C4-2B (cell line): ENCODE measurements around the gene MARCHF7.
"Not testable (repeated sequence)": the region's sequence is repeated elsewhere in the genome, so short reads cannot be mapped to it uniquely, and the experiment has no call there.

Experiments
- H3K27ac ChIP-seq: fragments of 450-650 bp; 2 replicates; pipeline ENCODE4 v1.5.1; 2017
- CTCF ChIP-seq: fragments of 450-650 bp; conservative IDR thresholded peaks from 2 replicates; pipeline ENCODE4 v1.5.1; 2017; ENCODE audit warnings: mild to moderate bottlenecking
- ZFX ChIP-seq: fragments of 450-650 bp; IDR thresholded peaks from 2 replicates; pipeline ENCODE4 v1.6.1; 2017

Gene MARCHF7

GRCh38 chr2:159711562-159712142 lies 654 bp upstream of the MARCHF7 start:
- H3K27ac ChIP-seq: peak overlapping the region; percentile 100

GRCh38 chr2:159712929-159713420 lies 669 bp downstream of the MARCHF7 start:
- peak overlapping the region; percentile 100 for H3K27ac ChIP-seq
- TF ChIP-seq CTCF: no peak
- TF ChIP-seq ZFX: no peak; the same call in 1 of the 2 replicates

More at GRCh38 chr2:159711562-159712142, 654 bp upstream of the MARCHF7 start:
- TF ChIP-seq CTCF: no peak
- no peak for TF ChIP-seq ZFX

- TF ChIP-seq CTCF: peak; percentile 15
- TF ChIP-seq ZFX: no peak
- H3K27ac ChIP-seq: no peak overlapping the region
Observed at GRCh38 chr2:159713631-159714246, 1.4 kb downstream of the MARCHF7 start.

GRCh38 chr2:159714247-159714930 lies 2.1 kb downstream of the MARCHF7 start:
- TF ChIP-seq CTCF (no peak), ZFX (no peak)
- no peak overlapping the region; the same call in 1 of the 2 replicates for H3K27ac ChIP-seq

- no peak for TF ChIP-seq ZFX
- TF ChIP-seq CTCF: no peak
- H3K27ac ChIP-seq: peak overlapping the region; percentile 30; the same call in 1 of the 2 replicates
Observed at GRCh38 chr2:159715451-159715850, 3.1 kb downstream of the MARCHF7 start.

- H3K27ac ChIP-seq: not testable (repeated sequence)
Observed at GRCh38 chr2:159716409-159716808, 4.1 kb downstream of the MARCHF7 start.

GRCh38 chr2:159716857-159717256 lies 4.6 kb downstream of the MARCHF7 start:
- TF ChIP-seq CTCF (no peak), ZFX (no peak)
- H3K27ac ChIP-seq: no peak overlapping the region
